ENCODE measurements around the gene STOX1. TPM values are rescaled to one million over a fixed set of nuclear protein-coding genes. Genes with fewer than 3 reads are reported as not detected.
"Not testable (repeated sequence)": the region's sequence is repeated elsewhere in the genome, so short reads cannot be mapped to it uniquely, and the experiment has no call there.

STOX1 gene
- total RNA-seq, 1 donor from 2014 or later, result 0.21 TPM

- no peak for DNase-seq (ENCODE audit: low spot score)
- H3K27me3 Mint-ChIP-seq (ENCODE audit: unreplicated experiment), result peaks cover 3% of the 10 kb centered on the region
- no peaks in the 10 kb centered on the region for H3K4me1 Mint-ChIP-seq (ENCODE audit: unreplicated experiment)
- no peak overlapping the region for H3K27ac Mint-ChIP-seq (ENCODE audit: unreplicated experiment)
- no peaks in the 10 kb centered on the region for H3K9me3 Mint-ChIP-seq (ENCODE audit: unreplicated experiment)
- no peak overlapping the region for H3K4me3 Mint-ChIP-seq (ENCODE audit: unreplicated experiment)
- peaks cover 3% of the 10 kb centered on the region for H3K36me3 Mint-ChIP-seq (ENCODE audit: low read depth, unreplicated experiment)
- no peak for TF ChIP-seq CTCF (IDR thresholded peaks at IDR 0.05; ENCODE audit: unreplicated experiment)
Measured at GRCh38 chr10:68829952-68830351, 2.6 kb downstream of the STOX1 start.

GRCh38 chr10:68831961-68832455, 4.7 kb downstream of the STOX1 start:
- TF ChIP-seq CTCF (IDR thresholded peaks at IDR 0.05; ENCODE audit: unreplicated experiment), result no peak
- no peak overlapping the region for H3K27ac Mint-ChIP-seq (ENCODE audit: unreplicated experiment)
- no peaks in the 10 kb centered on the region for H3K4me1 Mint-ChIP-seq (ENCODE audit: unreplicated experiment)
- H3K36me3 Mint-ChIP-seq (ENCODE audit: low read depth, unreplicated experiment), result no peaks in the 10 kb centered on the region
- H3K27me3 Mint-ChIP-seq (ENCODE audit: unreplicated experiment), result peaks cover 3% of the 10 kb centered on the region
- no peaks in the 10 kb centered on the region for H3K9me3 Mint-ChIP-seq (ENCODE audit: unreplicated experiment)
- no peak overlapping the region for H3K4me3 Mint-ChIP-seq (ENCODE audit: unreplicated experiment)
- no peak for DNase-seq (ENCODE audit: low spot score)

- Mint-ChIP-seq H3K4me3 (ENCODE audit: unreplicated experiment) (no peak overlapping the region), H3K27ac (ENCODE audit: unreplicated experiment) (no peak overlapping the region), H3K27me3 (ENCODE audit: unreplicated experiment) (peaks cover 3% of the 10 kb centered on the region), H3K9me3 (ENCODE audit: unreplicated experiment) (no peaks in the 10 kb centered on the region), H3K36me3 (ENCODE audit: low read depth, unreplicated experiment) (no peaks in the 10 kb centered on the region), H3K4me1 (ENCODE audit: unreplicated experiment) (no peaks in the 10 kb centered on the region)
- DNase-seq (ENCODE audit: low spot score), result no peak
- no peak for TF ChIP-seq CTCF (IDR thresholded peaks at IDR 0.05; ENCODE audit: unreplicated experiment)
Measured at GRCh38 chr10:68832601-68833000, 5.3 kb downstream of the STOX1 start.

- Mint-ChIP-seq H3K4me3 (ENCODE audit: unreplicated experiment) (no peak overlapping the region), H3K27ac (ENCODE audit: unreplicated experiment) (no peak overlapping the region), H3K4me1 (ENCODE audit: unreplicated experiment) (no peaks in the 10 kb centered on the region), H3K36me3 (ENCODE audit: low read depth, unreplicated experiment) (no peaks in the 10 kb centered on the region), H3K9me3 (ENCODE audit: unreplicated experiment) (no peaks in the 10 kb centered on the region), H3K27me3 (ENCODE audit: unreplicated experiment) (no peaks in the 10 kb centered on the region)
- TF ChIP-seq CTCF (IDR thresholded peaks at IDR 0.05; ENCODE audit: unreplicated experiment), result no peak
- DNase-seq (ENCODE audit: low spot score), result no peak
Measured at GRCh38 chr10:68837626-68838322, 10.4 kb downstream of the STOX1 start.

GRCh38 chr10:68840650-68841049, 13.3 kb downstream of the STOX1 start:
- H3K27ac Mint-ChIP-seq (ENCODE audit: unreplicated experiment); H3K27me3 Mint-ChIP-seq (ENCODE audit: unreplicated experiment); H3K4me1 Mint-ChIP-seq (ENCODE audit: unreplicated experiment); DNase-seq (ENCODE audit: low spot score); H3K36me3 Mint-ChIP-seq (ENCODE audit: low read depth, unreplicated experiment); H3K9me3 Mint-ChIP-seq (ENCODE audit: unreplicated experiment); H3K4me3 Mint-ChIP-seq (ENCODE audit: unreplicated experiment): not testable (repeated sequence)

Measured in endothelial cell (in vitro differentiated cells).